ENCODE data around the gene OTUB1.

DNA sequence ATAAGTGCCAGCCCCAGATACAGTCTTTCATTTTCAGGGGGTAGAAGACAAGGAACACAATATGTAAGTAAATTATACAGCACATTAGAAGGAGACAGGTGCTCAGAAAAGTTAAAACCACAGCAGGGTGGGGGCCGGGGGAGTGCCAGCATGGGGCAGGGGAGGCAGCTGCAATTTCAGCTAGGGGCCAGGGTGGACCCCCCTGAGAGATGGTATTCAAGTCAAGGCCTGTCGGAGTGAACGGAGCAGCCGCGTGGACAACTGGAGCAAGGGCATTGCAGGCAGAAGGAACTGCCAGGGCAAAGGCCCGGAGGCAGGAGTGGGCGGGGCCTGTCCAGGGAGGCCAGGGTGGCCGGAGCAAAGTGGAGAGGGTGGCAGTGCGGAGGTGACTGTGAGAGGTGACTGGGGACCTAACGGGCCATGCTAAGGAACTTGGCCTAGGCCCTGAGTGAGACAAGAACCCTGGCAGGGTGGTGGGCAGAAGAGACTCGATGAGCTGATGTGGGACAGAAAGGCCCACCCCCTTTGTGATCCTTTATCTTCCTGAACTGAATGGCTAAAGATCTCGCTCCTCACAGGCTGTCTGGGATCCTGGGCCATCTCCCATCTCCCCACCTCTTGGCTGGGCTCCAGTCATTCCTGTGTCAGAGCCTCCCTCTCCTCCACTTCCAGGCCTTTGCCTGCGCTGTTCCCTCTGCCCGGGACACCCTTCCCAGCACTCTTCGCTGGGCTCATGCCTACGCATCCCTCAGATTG, 27.1 kb downstream of the OTUB1 start:
- TF ChIP-seq CTCF (IDR thresholded peaks at IDR 0.05) (no peak), POLR2A (IDR thresholded peaks at IDR 0.05) (no peak)

Measured in right lobe of liver (tissue), 4 donors.